ENCODE results near the gene PIGU. TPM values are rescaled to one million over a fixed set of nuclear protein-coding genes. Genes with fewer than 3 reads are reported as not detected.

Gene PIGU
- total RNA-seq, 1 donor from 2014 or later = 12.3 TPM

GRCh38 chr20:34542439-34542838, 134.5 kb downstream of the PIGU start:
- DNase-seq (ENCODE audit: extremely low spot score in 2 of 2) = no peak
- Histone ChIP-seq H3K9me3 (no peaks in the 10 kb centered on the region), H3K27me3 (no peaks in the 10 kb centered on the region), H3K4me3 (no peak overlapping the region), H3K4me1 (peaks cover 10% of the 10 kb centered on the region), H3K36me3 (peaks cover 0 to 19% of the 10 kb centered on the region in 2 donors), H3K27ac (no peak overlapping the region)
- intact Hi-C loops (cut with DNase I) = no loop called here
- no peak for TF ChIP-seq CTCF (IDR thresholded peaks at IDR 0.05)
- no peak for TF ChIP-seq POLR2A (IDR thresholded peaks at IDR 0.05)
- no peak for TF ChIP-seq POLR2AphosphoS5 (IDR thresholded peaks at IDR 0.05; ENCODE audit: insufficient read depth in 1 of 2, low read depth in 1 of 2)

DNA sequence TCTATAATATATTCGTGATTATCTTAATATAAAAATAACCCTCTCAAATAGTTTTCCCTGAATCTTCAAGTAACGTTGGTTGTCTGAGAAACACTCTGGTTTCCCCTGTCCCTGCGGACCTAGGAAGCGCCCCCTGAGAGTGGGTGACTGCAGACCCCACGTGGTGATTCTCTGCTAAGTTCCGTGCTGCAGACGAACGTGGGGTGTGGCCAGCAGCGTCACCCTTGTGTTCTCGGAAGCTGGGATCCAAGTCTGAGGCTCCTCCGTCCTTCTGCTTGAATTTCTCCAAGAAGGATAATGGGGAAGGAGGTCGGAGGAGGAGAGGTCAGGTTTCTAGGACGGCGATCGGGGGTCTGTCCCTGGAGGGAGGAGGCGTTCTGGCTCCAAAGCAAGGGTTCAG, 135.0 kb downstream of the PIGU start:
- DNase-seq (ENCODE audit: extremely low spot score in 2 of 2) = no peak
- Histone ChIP-seq H3K36me3 (peaks cover 0 to 24% of the 10 kb centered on the region in 2 donors), H3K27ac (no peak overlapping the region), H3K9me3 (no peaks in the 10 kb centered on the region), H3K27me3 (no peaks in the 10 kb centered on the region), H3K4me3 (no peak overlapping the region), H3K4me1 (peaks cover 10% of the 10 kb centered on the region)
- intact Hi-C loops (cut with DNase I) = no loop called here
- TF ChIP-seq CTCF (IDR thresholded peaks at IDR 0.05) (no peak), POLR2AphosphoS5 (IDR thresholded peaks at IDR 0.05; ENCODE audit: insufficient read depth in 1 of 2, low read depth in 1 of 2) (no peak), POLR2A (IDR thresholded peaks at IDR 0.05) (no peak)

DNA sequence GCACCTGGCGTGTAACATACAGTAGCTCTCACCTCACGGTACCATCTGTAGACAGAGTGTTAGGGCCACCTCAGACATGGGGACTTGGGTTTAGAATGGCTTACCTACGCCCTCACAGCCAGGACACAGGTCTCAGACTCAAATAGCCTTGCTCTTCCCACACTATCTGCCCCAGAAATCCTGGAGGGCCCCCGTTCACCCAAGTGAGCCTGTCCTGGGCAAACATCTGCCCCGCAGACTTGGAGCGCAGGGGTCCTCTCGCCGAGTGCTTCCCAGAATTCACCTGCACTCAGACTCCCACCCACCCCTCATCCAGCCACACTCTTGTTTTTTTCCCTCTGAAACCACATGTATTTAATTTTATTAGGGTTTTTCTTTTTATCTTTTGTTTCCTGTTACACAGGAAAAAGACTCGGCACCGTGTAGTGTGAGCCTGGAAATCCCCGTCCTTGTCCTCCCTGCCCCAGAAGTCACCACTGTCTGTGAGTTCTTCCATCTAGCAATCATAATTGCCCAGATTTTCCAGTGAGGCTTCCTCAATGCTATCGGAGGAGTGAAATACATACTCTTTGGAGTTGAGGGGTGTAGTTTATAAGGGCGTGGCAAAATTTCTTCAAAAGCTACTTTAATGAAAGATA, 135.5 kb downstream of the PIGU start:
- Histone ChIP-seq H3K4me1 (peaks cover 10% of the 10 kb centered on the region), H3K27me3 (no peaks in the 10 kb centered on the region), H3K9me3 (no peaks in the 10 kb centered on the region), H3K27ac (no peak overlapping the region), H3K4me3 (no peak overlapping the region), H3K36me3 (peaks cover 0 to 27% of the 10 kb centered on the region in 2 donors)
- intact Hi-C loops (cut with DNase I) = no loop called here
- no peak for DNase-seq (ENCODE audit: extremely low spot score in 2 of 2)
- TF ChIP-seq POLR2A (IDR thresholded peaks at IDR 0.05) = no peak
- no peak for TF ChIP-seq POLR2AphosphoS5 (IDR thresholded peaks at IDR 0.05; ENCODE audit: insufficient read depth in 1 of 2, low read depth in 1 of 2)
- TF ChIP-seq CTCF (IDR thresholded peaks at IDR 0.05) = no peak

GRCh38 chr20:34540596-34541263, 136.2 kb downstream of the PIGU start:
- Histone ChIP-seq H3K27ac (no peak overlapping the region), H3K4me3 (no peak overlapping the region), H3K9me3 (no peaks in the 10 kb centered on the region), H3K4me1 (peaks cover 10% of the 10 kb centered on the region), H3K27me3 (no peaks in the 10 kb centered on the region), H3K36me3 (peaks cover 0 to 34% of the 10 kb centered on the region in 2 donors)
- TF ChIP-seq POLR2AphosphoS5 (IDR thresholded peaks at IDR 0.05; ENCODE audit: insufficient read depth in 1 of 2, low read depth in 1 of 2) (no peak), POLR2A (IDR thresholded peaks at IDR 0.05) (no peak), CTCF (IDR thresholded peaks at IDR 0.05) (no peak)
- no peak for DNase-seq (ENCODE audit: extremely low spot score in 2 of 2)
- intact Hi-C loops (cut with DNase I) = no loop called here

DNA sequence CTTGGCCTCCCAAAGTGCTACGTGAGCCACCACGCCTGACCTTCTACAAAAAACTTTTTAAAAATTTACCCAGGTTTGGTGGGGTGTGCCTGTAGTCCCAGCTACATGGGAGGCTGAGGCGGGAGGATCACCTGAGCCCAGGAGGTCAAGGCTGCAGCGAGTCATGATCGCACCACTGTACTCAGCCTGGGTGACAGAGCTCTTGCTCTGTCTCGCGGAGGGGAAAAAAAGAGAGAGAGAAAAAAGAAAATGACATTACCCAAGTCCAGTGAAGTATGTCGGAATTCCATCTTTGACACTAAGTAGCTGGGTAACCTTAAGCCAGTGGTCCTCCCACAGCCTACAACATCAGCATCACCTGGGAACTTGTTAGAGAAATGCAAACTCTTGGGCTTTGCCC, 137.1 kb downstream of the PIGU start:
- intact Hi-C loops (cut with DNase I) = loop anchor here (10.0 kb wide), 1 partner anchor 165 kb away; the partner anchor contains the start of gene TP53INP2
- DNase-seq (ENCODE audit: extremely low spot score in 2 of 2) = no peak
- H3K9me3 ChIP-seq = no peaks in the 10 kb centered on the region
- no peak overlapping the region for H3K27ac ChIP-seq
- peaks cover 0 to 44% of the 10 kb centered on the region in 2 donors for H3K36me3 ChIP-seq
- TF ChIP-seq POLR2AphosphoS5 (IDR thresholded peaks at IDR 0.05; ENCODE audit: insufficient read depth in 1 of 2, low read depth in 1 of 2) (no peak), CTCF (IDR thresholded peaks at IDR 0.05) (no peak), POLR2A (IDR thresholded peaks at IDR 0.05) (no peak)
- H3K4me3 ChIP-seq = no peak overlapping the region
- H3K27me3 ChIP-seq = no peaks in the 10 kb centered on the region
- H3K4me1 ChIP-seq = peaks cover 7% of the 10 kb centered on the region
